K562 treated with DMSO at 1 percent for 12 hours (cell line): ENCODE results near the gene DDX6. TPM values are rescaled to one million over a fixed set of nuclear protein-coding genes. Genes with fewer than 3 reads are reported as not detected.

Experiments used
- total RNA-seq: library from RNA; unstranded; fragments of 300-600 nt; gene quantifications from 2 replicates; pipeline ENCODE4 v1.2.3, GENCODE V29; 2022; ENCODE audit not compliant: insufficient read depth

Gene DDX6, protein sequence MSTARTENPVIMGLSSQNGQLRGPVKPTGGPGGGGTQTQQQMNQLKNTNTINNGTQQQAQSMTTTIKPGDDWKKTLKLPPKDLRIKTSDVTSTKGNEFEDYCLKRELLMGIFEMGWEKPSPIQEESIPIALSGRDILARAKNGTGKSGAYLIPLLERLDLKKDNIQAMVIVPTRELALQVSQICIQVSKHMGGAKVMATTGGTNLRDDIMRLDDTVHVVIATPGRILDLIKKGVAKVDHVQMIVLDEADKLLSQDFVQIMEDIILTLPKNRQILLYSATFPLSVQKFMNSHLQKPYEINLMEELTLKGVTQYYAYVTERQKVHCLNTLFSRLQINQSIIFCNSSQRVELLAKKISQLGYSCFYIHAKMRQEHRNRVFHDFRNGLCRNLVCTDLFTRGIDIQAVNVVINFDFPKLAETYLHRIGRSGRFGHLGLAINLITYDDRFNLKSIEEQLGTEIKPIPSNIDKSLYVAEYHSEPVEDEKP
- total RNA-seq: 6.4 and 28.2 TPM in 2 replicates

DNA sequence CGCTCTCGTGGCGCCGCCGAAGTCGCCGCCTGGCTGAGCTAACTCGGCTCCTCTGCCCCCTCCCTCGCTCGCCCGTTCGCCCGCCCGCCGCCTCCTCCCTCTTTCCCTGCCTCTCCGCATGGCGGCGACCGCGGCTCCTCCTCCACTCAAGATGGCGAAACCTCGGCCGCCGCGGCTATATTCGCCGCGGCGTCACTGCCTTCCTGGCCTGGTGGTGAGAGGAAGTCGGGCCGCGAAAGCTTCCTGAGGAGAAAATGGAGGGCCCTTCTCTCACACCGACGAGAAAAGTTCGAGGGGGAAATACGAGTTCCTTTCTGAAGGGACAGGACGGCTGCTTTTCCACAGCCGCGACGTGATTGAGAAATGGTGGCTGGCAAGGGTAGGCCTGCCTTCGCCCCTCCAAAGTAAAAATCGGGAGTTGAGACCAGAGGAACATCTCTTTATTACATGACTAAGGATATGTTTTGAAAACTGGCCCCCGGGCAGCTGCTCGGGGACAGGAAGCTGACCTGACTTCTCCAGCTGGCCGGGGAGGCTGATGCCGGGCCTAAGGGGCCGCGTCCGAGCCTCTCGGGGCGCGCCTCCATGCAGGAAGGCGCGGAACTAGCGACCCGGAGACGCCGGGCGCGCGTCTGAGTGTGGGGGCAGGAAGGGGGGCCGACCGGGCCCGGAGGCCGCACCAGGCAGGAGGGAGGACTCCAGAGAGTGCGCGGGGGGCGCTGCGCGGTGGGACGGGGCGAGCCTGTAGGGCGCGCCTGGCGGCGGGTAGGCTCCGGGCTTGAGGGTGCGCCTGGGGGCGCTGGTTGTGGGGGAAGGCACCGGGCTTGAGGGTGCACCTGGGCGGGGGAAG lies at the start of gene DDX6:
TSS of gene DDX6 (minus strand) at position 54 of the 850 bp plus-strand sequence. CDS start 4,913 bp downstream, outside the sequence.

Other genes with a start within 250 kb of the DDX6 start
- gene IFT46, start 225.2 kb downstream of the DDX6 start, total RNA-seq: 22.9 and 27.9 TPM in 2 replicates
- gene ARCN1, start 218.8 kb downstream of the DDX6 start, total RNA-seq: 59.8 and 156 TPM in 2 replicates
- 12.9 and 39.4 TPM in 2 replicates for gene PHLDB1, start 183.5 kb downstream of the DDX6 start, total RNA-seq
- not detected in 2 replicates for gene TREH, start 111.5 kb downstream of the DDX6 start, total RNA-seq
- gene CXCR5, start 92.7 kb upstream of the DDX6 start, total RNA-seq: not detected in 2 replicates
- 2.3 and 12.1 TPM in 2 replicates for gene BCL9L, start 134.8 kb upstream of the DDX6 start, total RNA-seq
- gene UPK2, start 165.1 kb upstream of the DDX6 start, total RNA-seq: not detected in 2 replicates
- not detected in 2 replicates for gene FOXR1, start 180.6 kb upstream of the DDX6 start, total RNA-seq
- gene CENATAC, start 207.0 kb upstream of the DDX6 start, total RNA-seq: 8.3 and 17.1 TPM in 2 replicates
- 1,621 and 2,114 TPM in 2 replicates for gene RPS25, start 227.2 kb upstream of the DDX6 start, total RNA-seq
- 149 and 183 TPM in 2 replicates for gene TRAPPC4, start 227.6 kb upstream of the DDX6 start, total RNA-seq
- 37.9 and 44.4 TPM in 2 replicates for gene SLC37A4, start 239.7 kb upstream of the DDX6 start, total RNA-seq